ENCODE data around the gene NLRP3.

GRCh38 chr1:247442164-247442563 is 26.2 kb downstream of the NLRP3 start:
- TF ChIP-seq, protein P1, sequence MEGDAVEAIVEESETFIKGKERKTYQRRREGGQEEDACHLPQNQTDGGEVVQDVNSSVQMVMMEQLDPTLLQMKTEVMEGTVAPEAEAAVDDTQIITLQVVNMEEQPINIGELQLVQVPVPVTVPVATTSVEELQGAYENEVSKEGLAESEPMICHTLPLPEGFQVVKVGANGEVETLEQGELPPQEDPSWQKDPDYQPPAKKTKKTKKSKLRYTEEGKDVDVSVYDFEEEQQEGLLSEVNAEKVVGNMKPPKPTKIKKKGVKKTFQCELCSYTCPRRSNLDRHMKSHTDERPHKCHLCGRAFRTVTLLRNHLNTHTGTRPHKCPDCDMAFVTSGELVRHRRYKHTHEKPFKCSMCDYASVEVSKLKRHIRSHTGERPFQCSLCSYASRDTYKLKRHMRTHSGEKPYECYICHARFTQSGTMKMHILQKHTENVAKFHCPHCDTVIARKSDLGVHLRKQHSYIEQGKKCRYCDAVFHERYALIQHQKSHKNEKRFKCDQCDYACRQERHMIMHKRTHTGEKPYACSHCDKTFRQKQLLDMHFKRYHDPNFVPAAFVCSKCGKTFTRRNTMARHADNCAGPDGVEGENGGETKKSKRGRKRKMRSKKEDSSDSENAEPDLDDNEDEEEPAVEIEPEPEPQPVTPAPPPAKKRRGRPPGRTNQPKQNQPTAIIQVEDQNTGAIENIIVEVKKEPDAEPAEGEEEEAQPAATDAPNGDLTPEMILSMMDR (IDR thresholded peaks at IDR 0.05) = no peak
- TF ChIP-seq EP300 (IDR thresholded peaks at IDR 0.05) = no peak

Measured in upper lobe of left lung (tissue), 4 donors.